Fibroblast of pulmonary artery (primary cell): Measurements from ENCODE around the gene FCRL6.

Experiments
- DNase-seq: peaks from one replicate; pipeline ENCODE4 v3.0.0-alpha.2; 2010; ENCODE audit warnings: low read depth
- H3K4me3 ChIP-seq: replicated peaks from 2 replicates; pipeline ENCODE4 v1.5.1; 2011; ENCODE audit warnings: low read depth, mild to moderate bottlenecking, control low read depth, low read length, moderate library complexity
- CTCF ChIP-seq: IDR thresholded peaks from 2 replicates; pipeline ENCODE4 v1.5.1; 2011; ENCODE audit warnings: mild to moderate bottlenecking, control low read depth, low read length, inconsistent platforms; ENCODE audit errors: missing control alignments

The FCRL6 gene

GRCh38 chr1:159795534-159795933 is 6.6 kb upstream of the FCRL6 start:
- no peak for DNase-seq
- no peak for TF ChIP-seq CTCF
- H3K4me3 ChIP-seq: no peak overlapping the region

GRCh38 chr1:159798893-159799292 is 3.3 kb upstream of the FCRL6 start:
- peak; percentile 92 for DNase-seq
- peak; percentile 81 for TF ChIP-seq CTCF
- H3K4me3 ChIP-seq: no peak overlapping the region

GRCh38 chr1:159799446-159799985 is 2.6 kb upstream of the FCRL6 start:
- no peak for TF ChIP-seq CTCF
- no peak overlapping the region for H3K4me3 ChIP-seq
- DNase-seq: no peak

- DNase-seq: no peak
- no peak overlapping the region for H3K4me3 ChIP-seq
- no peak for TF ChIP-seq CTCF
These were observed 1.8 kb upstream of the FCRL6 start for GRCh38 chr1:159800177-159800930.

- TF ChIP-seq CTCF: no peak
- no peak for DNase-seq
- H3K4me3 ChIP-seq: no peak overlapping the region
These were observed 2.0 kb downstream of the FCRL6 start for GRCh38 chr1:159803956-159804689.

GRCh38 chr1:159804924-159805323 is 2.8 kb downstream of the FCRL6 start:
- no peak overlapping the region for H3K4me3 ChIP-seq
- no peak for DNase-seq
- no peak for TF ChIP-seq CTCF

- no peak for TF ChIP-seq CTCF
- no peak for DNase-seq
- no peak overlapping the region for H3K4me3 ChIP-seq
These were observed 13.8 kb downstream of the FCRL6 start for GRCh38 chr1:159815926-159816325.
